Neuronal stem cell (in vitro differentiated cells): ENCODE data around the gene SLC17A7.

Source experiments
- DNase-seq: peaks from one replicate; pipeline ENCODE4 v3.0.0-alpha.2; 2013; ENCODE audit warnings: low spot score
- H2AFZ ChIP-seq: one replicate; pipeline ENCODE4 v1.6.1; 2013; ENCODE audit warnings: mild to moderate bottlenecking, low read length, inconsistent platforms
- H2AK5ac ChIP-seq: 2 replicates; pipeline ENCODE4 v1.6.1; 2013; ENCODE audit warnings: low read depth, mild to moderate bottlenecking, inconsistent platforms, low read length, moderate library complexity, mixed read lengths
- H2BK120ac ChIP-seq: 2 replicates; pipeline ENCODE4 v1.6.1; 2013; ENCODE audit warnings: low read depth, mild to moderate bottlenecking, inconsistent platforms, low read length, moderate library complexity, mixed read lengths
- H2BK12ac ChIP-seq: one replicate; pipeline ENCODE4 v1.6.1; 2013; ENCODE audit warnings: low read length, inconsistent platforms
- H2BK15ac ChIP-seq: 2 replicates; pipeline ENCODE4 v1.6.1; 2013; ENCODE audit warnings: mild to moderate bottlenecking, low read length, inconsistent platforms, mixed read lengths
- H2BK5ac ChIP-seq: one replicate; pipeline ENCODE4 v1.6.1; 2013; ENCODE audit warnings: inconsistent platforms, mild to moderate bottlenecking, low read length, moderate library complexity
- H3K14ac ChIP-seq: one replicate; pipeline ENCODE4 v1.6.1; 2013; ENCODE audit warnings: low read length, inconsistent platforms
- H3K18ac ChIP-seq: 2 replicates; pipeline ENCODE4 v1.6.1; 2013; ENCODE audit warnings: low read length, inconsistent platforms
- H3K23ac ChIP-seq: 2 replicates; pipeline ENCODE4 v1.6.1; 2013; ENCODE audit warnings: low read depth, mild to moderate bottlenecking, mixed read lengths, low read length, inconsistent platforms; ENCODE audit not compliant: poor library complexity
- H3K27ac ChIP-seq: replicated peaks from 3 replicates; pipeline ENCODE4 v1.5.1; 2013; ENCODE audit warnings: low read length, inconsistent platforms
- H3K27me3 ChIP-seq, 3 experiments: 2 replicates each; pipeline ENCODE4 v1.6.1; 2013; ENCODE audit warnings: low read length in 3 of 3, mild to moderate bottlenecking in 2 of 3, inconsistent platforms in 1 of 3, low read depth in 1 of 3, mixed read lengths in 1 of 3, moderate library complexity in 1 of 3; ENCODE audit not compliant: control insufficient read depth in 3 of 3, insufficient read depth in 3 of 3
- H3K36me3 ChIP-seq, 2 donors: replicated peaks in 1 of 2; 2 replicates each; pipeline ENCODE4 v1.6.1; 2013; ENCODE audit warnings: low read length in 2 of 2; ENCODE audit not compliant: control insufficient read depth in 2 of 2, insufficient read depth in 2 of 2
- H3K4ac ChIP-seq: 2 replicates; pipeline ENCODE4 v1.6.1; 2013; ENCODE audit warnings: inconsistent platforms, mild to moderate bottlenecking, low read length, moderate library complexity
- H3K4me1 ChIP-seq, 2 donors: 1 replicate in 1 of 2; 2 replicates in 1 of 2; pipeline ENCODE4 v1.6.1; 2013; ENCODE audit warnings: low read length in 2 of 2, low read depth in 1 of 2; ENCODE audit not compliant: control insufficient read depth in 2 of 2, insufficient read depth in 1 of 2
- H3K4me2 ChIP-seq: one replicate; pipeline ENCODE4 v1.6.1; 2013; ENCODE audit warnings: mild to moderate bottlenecking, low read length, inconsistent platforms; ENCODE audit not compliant: insufficient read depth, poor library complexity, severe bottlenecking
- H3K4me3 ChIP-seq, 2 donors: 2 replicates each; pipeline ENCODE4 v1.5.1; 2013; ENCODE audit warnings: low read length in 2 of 2, mild to moderate bottlenecking in 2 of 2, inconsistent platforms in 1 of 2, moderate library complexity in 1 of 2
- H3K79me1 ChIP-seq: one replicate; pipeline ENCODE4 v1.6.1; 2013; ENCODE audit warnings: low read depth, mild to moderate bottlenecking, inconsistent platforms, low read length, moderate library complexity
- H3K9ac ChIP-seq: one replicate; pipeline ENCODE4 v1.6.1; 2013; ENCODE audit warnings: mild to moderate bottlenecking, low read depth, low read length, inconsistent platforms; ENCODE audit not compliant: poor library complexity
- H3K9me3 ChIP-seq, 2 donors: replicated peaks in 1 of 2; 2 replicates each; pipeline versions ENCODE3 to v1.6.1; 2013; ENCODE audit warnings: low read length in 2 of 2, mild to moderate bottlenecking in 2 of 2, inconsistent platforms in 1 of 2, low read depth in 1 of 2, mixed read lengths in 1 of 2, moderate library complexity in 1 of 2; ENCODE audit not compliant: control insufficient read depth in 2 of 2, insufficient read depth in 1 of 2
- H4K8ac ChIP-seq: one replicate; pipeline ENCODE4 v1.6.1; 2013; ENCODE audit warnings: low read depth, mild to moderate bottlenecking, inconsistent platforms, low read length, moderate library complexity
- H4K91ac ChIP-seq: one replicate; pipeline ENCODE4 v1.6.1; 2013; ENCODE audit warnings: low read length, low read depth, mild to moderate bottlenecking, inconsistent platforms; ENCODE audit not compliant: poor library complexity
- WGBS, 2 donors: extraction: QIAGEN DNeasy Blood & Tissue Kit; methylation state at CpG; one replicate each; pipeline ENCODE4 v1.1.7; 2013; ENCODE audit warnings: missing lambda C conversion rate in 2 of 2, mixed read lengths in 1 of 2; ENCODE audit not compliant: insufficient read length in 2 of 2, insufficient replicate concordance in 1 of 2; ENCODE audit errors: extremely low coverage in 2 of 2; 5-methylcytosine and 5-hydroxymethylcytosine counted together

The SLC17A7 gene

DNA sequence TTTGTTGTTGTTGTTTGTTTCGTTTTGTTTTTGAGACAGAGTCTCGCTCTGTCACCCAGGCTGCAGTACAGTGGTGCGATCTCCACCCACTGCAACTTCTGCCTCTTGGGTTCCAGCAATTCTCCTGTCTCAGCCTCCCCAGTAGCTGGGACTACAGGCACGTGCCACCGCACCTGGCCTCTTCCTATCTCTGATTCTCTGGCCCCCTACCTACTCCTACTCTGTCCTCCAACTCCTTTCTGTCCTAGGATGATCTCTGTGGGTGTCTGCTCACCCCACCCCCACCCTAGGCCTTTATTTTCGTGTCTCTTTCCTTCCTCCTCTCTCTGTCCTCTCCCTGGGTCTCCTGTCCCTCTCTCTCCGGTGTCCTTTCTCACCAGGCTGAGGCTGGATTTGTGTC is 9.1 kb upstream of the SLC17A7 start:
- Histone ChIP-seq H2AFZ (no peak overlapping the region), H2BK5ac (no peak overlapping the region), H3K4me2 (peak overlapping the region; percentile 45), H3K9me3 (no peaks in the 10 kb centered on the region), H4K91ac (no peak overlapping the region), H3K4me1 (peaks cover 0 to 7% of the 10 kb centered on the region in 2 donors), H3K79me1 (peaks cover 20% of the 10 kb centered on the region), H3K27ac (no peak overlapping the region), H2BK12ac (no peak overlapping the region), H3K23ac (no peak overlapping the region), H2BK15ac (no peak overlapping the region), H3K18ac (no peak overlapping the region), H3K4ac (no peak overlapping the region), H3K36me3 (peaks cover 30 to 41% of the 10 kb centered on the region in 2 donors), H3K14ac (no peak overlapping the region), H3K4me3 (peak overlapping the region in 1 of 2 donors; percentile 87), H2BK120ac (no peak overlapping the region), H3K27me3 (no peaks in the 10 kb centered on the region), H4K8ac (no peak overlapping the region), H2AK5ac (no peak overlapping the region), H3K9ac (no peak overlapping the region)
- DNase-seq = no peak
- no CpG with 5 or more reads among the region's 7 CpGs for WGBS, 2 donors

DNA sequence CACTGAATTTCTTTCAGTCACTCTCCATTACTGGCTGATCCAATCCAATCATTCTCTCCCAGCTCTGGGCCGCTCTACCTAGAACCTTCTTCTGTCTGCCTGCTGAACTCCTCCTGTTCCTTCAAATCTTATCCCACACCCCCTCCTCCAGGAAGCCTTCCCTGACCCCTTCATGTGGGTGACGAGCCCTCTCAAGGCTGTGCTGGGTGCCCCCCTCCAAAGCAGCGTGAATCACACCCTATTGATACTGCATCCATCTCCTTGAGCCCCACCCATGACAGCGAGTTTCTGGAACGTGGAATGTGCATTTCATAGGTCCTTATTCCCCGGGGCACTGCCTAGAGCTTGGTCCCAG is 7.1 kb upstream of the SLC17A7 start:
- peaks cover 0 to 5% of the 10 kb centered on the region in 2 donors for H3K4me1 ChIP-seq
- H2BK5ac ChIP-seq = peak overlapping the region; percentile 66
- no peak overlapping the region for H2BK15ac ChIP-seq
- H4K8ac ChIP-seq = peak overlapping the region; percentile 43
- peaks cover 30 to 41% of the 10 kb centered on the region in 2 donors for H3K36me3 ChIP-seq
- H3K27me3 ChIP-seq = no peaks in the 10 kb centered on the region
- no peak overlapping the region for H3K27ac ChIP-seq
- no peak overlapping the region for H3K23ac ChIP-seq
- no peak overlapping the region for H2AFZ ChIP-seq
- H3K4ac ChIP-seq = no peak overlapping the region
- DNase-seq = no peak
- H2BK12ac ChIP-seq = no peak overlapping the region
- no peak overlapping the region for H2BK120ac ChIP-seq
- H3K14ac ChIP-seq = peak overlapping the region; percentile 56
- peak overlapping the region; percentile 70 for H2AK5ac ChIP-seq
- no peak overlapping the region for H3K18ac ChIP-seq
- no peak overlapping the region for H3K9ac ChIP-seq
- H3K9me3 ChIP-seq = no peaks in the 10 kb centered on the region
- WGBS, 2 donors = no CpG with 5 or more reads among the region's 6 CpGs
- no peak overlapping the region for H3K4me2 ChIP-seq
- H3K4me3 ChIP-seq = no peak overlapping the region
- no peak overlapping the region for H4K91ac ChIP-seq
- H3K79me1 ChIP-seq = peaks cover 20% of the 10 kb centered on the region

DNA sequence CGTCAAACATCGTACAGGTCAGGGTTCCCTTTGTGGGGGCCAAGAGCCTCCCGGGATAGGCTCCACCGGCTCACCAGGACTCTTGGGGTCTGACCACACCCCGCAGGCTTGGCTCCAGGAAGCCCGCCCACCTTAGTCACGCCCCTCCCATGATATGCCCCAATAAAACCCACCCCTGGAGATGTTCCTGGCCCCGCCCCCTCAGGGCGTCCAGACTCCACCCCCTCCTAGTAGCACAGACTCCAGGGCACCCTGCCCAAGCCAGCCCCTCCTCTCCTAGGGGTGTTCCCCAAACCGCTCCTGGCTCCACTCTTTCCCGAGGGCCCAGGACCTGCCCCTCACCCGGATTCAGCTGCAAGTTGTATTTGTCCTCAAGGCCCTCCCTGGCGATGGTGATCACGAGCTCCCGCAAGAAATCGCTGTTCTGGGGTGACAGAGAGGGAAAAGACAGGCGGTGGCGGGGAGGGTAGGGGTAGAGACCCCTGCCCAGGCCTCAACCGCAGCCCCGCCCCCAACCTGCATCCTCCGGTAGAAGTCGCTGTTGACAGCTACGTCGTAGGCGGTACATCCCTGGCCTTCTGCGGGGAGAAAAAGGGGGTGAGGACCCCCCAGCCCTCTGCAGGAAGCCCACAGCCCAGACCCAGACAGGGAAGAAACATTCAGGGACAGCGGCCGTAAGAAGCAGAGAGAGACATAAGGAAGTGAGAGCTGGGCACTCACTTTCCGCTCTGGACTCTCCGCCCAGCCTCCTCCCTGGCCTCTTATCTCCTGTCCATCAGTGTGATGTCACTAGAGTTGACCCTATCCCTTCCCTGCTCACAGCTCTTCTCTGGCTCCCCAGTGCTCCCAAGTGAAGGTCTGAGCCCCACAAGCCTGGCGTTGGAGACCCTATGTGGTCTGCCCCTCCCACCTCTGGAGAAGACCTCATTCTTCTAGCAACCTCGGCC is 6.4 kb upstream of the SLC17A7 start:
- H2AK5ac ChIP-seq = peak overlapping the region; percentile 70
- H3K4me2 ChIP-seq = no peak overlapping the region
- peaks cover 0 to 5% of the 10 kb centered on the region in 2 donors for H3K4me1 ChIP-seq
- H3K23ac ChIP-seq = no peak overlapping the region
- no peak overlapping the region for H3K14ac ChIP-seq
- no peak overlapping the region for H2BK120ac ChIP-seq
- no peak overlapping the region for H3K4me3 ChIP-seq
- H3K9me3 ChIP-seq = no peaks in the 10 kb centered on the region
- H3K18ac ChIP-seq = no peak overlapping the region
- no peak overlapping the region for H2BK12ac ChIP-seq
- peaks cover 21% of the 10 kb centered on the region for H3K79me1 ChIP-seq
- H2BK15ac ChIP-seq = no peak overlapping the region
- peaks cover 30 to 41% of the 10 kb centered on the region in 2 donors for H3K36me3 ChIP-seq
- H3K27me3 ChIP-seq = no peaks in the 10 kb centered on the region
- peak overlapping the region; percentile 66 for H2BK5ac ChIP-seq
- DNase-seq = no peak
- H3K4ac ChIP-seq = no peak overlapping the region
- H3K27ac ChIP-seq = no peak overlapping the region
- H3K9ac ChIP-seq = peak overlapping the region; percentile 50
- no peak overlapping the region for H2AFZ ChIP-seq
- no CpG with 5 or more reads among the region's 32 CpGs for WGBS, 2 donors
- H4K91ac ChIP-seq = no peak overlapping the region
- H4K8ac ChIP-seq = no peak overlapping the region

DNA sequence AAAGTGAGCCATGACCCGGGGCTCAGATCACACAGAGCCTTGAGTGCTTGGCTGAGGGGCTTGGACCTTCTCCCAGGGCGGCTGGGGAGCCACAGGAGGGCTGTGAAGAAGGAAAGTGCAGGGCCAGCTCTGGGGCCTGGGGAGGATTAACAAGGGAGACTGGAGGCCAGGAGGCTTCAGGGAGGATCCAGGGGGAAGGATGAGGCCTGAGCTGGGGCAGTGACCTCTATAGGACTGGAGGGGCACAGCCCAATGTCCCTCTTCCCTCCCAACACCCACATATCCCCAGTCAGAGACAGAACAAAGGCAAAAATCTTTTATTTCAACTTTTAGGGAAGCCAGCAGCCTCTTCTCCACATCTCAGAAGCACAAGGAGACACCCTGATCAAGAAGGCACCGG is 4.7 kb upstream of the SLC17A7 start:
- no peak overlapping the region for H3K27ac ChIP-seq
- no peak overlapping the region for H3K4me2 ChIP-seq
- H3K23ac ChIP-seq = no peak overlapping the region
- H2BK15ac ChIP-seq = no peak overlapping the region
- no peak overlapping the region for H4K91ac ChIP-seq
- H2BK120ac ChIP-seq = no peak overlapping the region
- no peak for DNase-seq
- H3K4ac ChIP-seq = no peak overlapping the region
- peaks cover 18% of the 10 kb centered on the region for H3K79me1 ChIP-seq
- peaks cover 30 to 41% of the 10 kb centered on the region in 2 donors for H3K36me3 ChIP-seq
- peaks cover 0 to 13% of the 10 kb centered on the region in 2 donors for H3K4me1 ChIP-seq
- no CpG with 5 or more reads among the region's 3 CpGs for WGBS, 2 donors
- H2BK12ac ChIP-seq = no peak overlapping the region
- H3K4me3 ChIP-seq = no peak overlapping the region
- no peak overlapping the region for H2AK5ac ChIP-seq
- no peak overlapping the region for H3K18ac ChIP-seq
- no peak overlapping the region for H2BK5ac ChIP-seq
- no peak overlapping the region for H2AFZ ChIP-seq
- H3K14ac ChIP-seq = no peak overlapping the region
- no peaks in the 10 kb centered on the region for H3K9me3 ChIP-seq
- peaks cover 1 to 14% (median 14%) of the 10 kb centered on the region in 3 experiments for H3K27me3 ChIP-seq
- no peak overlapping the region for H4K8ac ChIP-seq
- no peak overlapping the region for H3K9ac ChIP-seq
